CD4-positive, alpha-beta T cell treated with Interleukin-17A for 1 hour (primary cell): Measurements from ENCODE around the gene DGKQ.
"Not testable (repeated sequence)": the region's sequence is repeated elsewhere in the genome, so short reads cannot be mapped to it uniquely, and the experiment has no call there.

Source experiments
- DNase-seq: peaks from one replicate; pipeline ENCODE4 v3.0.0-alpha.2; 2020

The DGKQ gene

GRCh38 chr4:947491-947971 is 25.8 kb downstream of the DGKQ start:
- no peak for DNase-seq

- DNase-seq = no peak
Observed at GRCh38 chr4:946517-947471, 26.6 kb downstream of the DGKQ start.

DNA sequence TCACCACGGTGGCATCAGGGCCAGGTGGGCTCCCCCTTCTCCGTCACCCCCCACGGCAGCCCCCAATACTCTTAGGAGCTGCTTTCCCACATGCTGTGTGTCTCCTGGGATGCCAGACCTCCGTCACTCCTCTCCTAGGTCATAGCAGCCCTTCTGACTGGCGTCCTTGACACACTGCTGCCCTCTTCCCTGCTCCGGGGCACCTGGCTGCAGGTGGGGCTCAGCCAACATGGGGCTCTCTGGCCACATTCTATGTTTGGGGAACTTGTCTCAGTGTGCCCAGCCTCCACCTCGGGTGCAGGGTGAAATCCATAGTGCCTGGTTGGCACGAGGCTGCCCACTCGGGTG is 27.3 kb downstream of the DGKQ start:
- DNase-seq = no peak

DNA sequence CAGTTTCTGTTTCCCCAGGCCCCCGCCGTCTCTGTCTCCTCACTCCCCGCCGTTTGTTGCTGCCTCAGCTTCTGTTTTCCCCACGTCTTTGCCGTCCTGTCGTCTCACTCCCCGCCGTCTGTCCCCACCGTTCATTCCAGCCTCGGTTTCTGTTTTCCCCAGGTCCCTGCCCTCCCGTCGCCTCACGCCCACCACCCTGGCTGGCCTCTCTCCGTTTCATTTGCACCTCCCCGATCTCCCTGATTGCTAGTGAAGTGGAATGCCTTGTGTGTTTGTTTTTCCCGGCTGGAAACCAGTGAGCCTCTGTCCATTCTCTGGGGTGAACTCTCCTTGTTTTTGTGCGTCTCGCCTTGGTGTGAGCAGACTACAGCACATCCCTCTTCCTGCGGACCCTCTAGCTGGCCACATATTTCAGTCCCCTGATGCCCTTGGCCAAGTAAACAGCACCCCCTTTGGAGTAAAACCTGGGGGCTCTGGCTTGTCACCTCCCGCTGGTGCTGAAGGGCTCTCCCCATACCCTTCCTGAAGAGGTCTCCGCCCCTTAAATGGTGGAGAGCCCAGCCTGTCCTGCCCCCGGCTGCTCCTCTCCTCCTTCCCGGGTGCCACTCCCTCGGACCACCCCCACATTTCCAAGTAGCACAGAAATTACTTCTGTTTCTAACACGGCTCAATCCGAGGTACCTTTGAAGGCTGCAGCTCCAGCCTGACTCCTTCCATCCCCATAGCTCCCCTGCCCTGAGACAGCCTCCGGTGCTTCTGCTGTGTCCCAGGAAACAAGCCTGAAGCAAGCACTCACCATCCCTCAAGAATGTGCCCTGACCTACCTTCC is 27.9 kb downstream of the DGKQ start:
- DNase-seq = no peak

- DNase-seq = not testable (repeated sequence)
Observed at GRCh38 chr4:939508-939907, 33.9 kb downstream of the DGKQ start.

DNA sequence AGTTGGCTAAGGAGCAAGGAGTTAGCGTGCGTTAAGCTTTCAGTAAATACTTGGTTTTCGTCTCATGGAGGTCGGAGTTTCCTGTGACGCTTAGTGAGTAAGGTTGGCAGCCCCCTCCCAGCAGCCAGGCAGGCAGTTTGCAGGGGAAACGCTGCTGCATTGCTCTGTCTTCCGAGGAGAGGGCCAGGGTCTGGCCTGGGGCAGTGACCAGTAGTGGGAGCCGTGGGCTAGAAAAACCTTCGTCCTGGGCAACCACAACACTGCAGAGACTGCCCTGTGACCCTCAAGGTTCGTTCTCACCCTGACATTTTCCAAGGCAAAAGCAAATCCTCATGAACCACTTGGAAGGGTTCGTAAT is 40.7 kb downstream of the DGKQ start:
- DNase-seq = no peak

DNA sequence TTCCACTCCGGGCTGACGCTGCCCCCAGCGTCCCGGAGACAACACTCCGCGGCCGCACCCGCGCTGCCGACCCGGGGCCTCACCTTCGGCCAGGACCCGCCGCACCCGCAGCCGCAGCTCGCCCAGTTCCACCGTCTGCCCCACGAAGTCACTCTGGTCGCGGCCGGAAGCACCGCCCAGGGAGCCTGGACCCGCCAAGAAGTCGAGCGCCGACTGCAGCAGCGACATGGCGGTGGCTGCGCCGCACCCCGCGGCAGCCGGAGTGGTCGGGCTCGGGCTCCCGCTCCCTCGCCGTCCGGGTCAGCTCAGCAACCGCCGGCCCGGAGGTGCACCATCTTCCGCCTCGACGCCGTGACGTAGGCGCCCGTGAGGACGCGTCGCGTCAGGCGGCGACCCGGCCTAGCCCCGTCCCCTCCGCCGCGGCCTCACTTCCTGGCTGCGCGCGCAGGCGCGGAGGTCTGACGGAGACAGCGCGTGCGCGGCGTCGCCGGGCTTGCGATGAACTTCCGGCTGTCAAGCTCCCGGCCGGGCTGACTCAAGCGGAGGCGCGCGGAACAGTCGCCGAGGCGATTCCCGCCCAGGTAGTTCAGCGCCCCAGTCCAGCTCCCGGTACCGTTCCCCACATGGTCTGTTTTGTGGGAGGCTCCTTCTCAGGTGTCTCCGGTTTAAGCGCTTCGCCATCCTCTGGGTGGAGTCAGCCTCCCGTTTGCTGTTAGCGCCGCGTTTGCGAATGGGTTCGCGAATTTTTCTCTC is 41.2 kb downstream of the DGKQ start, which contains the start of the genes GAK and TMEM175:
GAK (minus strand) TSS at position 357 of the 753 bp plus-strand sequence; CDS start at position 228, 129 bp downstream.
TMEM175 (plus strand) TSS at position 501 of the 753 bp plus-strand sequence. CDS start 15,280 bp downstream, outside the sequence.
- DNase-seq = peak; percentile 96

DNA sequence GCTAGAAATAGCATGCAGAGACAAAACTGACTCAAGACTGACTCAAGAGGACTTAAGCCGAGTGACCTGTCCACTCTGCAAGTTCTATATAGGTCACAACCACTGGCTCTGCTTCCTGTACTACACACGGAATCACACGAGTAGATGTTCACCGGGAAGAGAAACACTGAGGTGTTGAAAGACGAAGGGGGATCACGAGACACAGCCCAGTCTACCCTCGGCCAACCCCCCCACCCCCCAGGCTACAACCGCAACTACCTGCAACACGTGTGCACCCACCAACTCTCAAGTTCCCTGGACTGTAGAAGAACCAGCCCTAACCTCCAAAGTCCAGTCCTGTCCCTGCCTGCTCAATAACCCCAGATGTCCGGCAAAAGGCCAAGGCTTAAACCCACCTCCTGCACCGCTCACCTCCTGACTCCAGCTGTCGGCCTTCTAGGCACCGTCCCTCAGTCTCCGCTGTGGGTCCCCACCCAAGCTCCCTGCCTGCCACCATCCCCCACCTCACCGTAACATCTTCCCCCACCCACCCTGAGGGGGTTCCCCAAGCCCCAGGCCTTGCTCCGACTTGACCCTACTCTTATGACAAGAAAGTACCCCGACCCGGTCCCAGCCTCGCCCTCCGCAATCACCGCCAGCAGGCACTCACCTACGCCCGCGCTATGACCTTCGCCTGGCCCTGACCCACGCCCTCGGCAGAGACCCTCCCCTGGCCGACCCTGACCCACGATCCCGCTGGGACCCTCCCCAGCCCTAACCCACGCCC is 42.0 kb downstream of the DGKQ start:
- peak; percentile 48 for DNase-seq

DNA sequence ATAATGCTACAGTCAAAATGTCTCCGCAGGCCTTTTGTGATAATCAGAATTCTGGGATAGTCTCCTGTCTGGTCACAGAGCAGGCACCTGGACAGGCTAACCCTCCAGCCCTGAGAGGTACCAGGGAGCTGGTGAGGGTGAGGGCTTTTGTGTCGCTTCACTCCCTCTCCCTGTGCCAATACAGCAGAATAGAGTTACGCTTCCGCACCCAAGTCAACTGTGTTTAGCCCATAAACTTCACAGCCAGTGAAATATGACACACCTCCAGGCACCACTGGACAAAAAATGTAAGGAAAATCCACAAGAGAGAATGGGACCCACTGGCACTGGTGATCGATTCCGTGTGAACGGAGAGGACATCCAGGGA is 42.6 kb downstream of the DGKQ start:
- no peak for DNase-seq

DNA sequence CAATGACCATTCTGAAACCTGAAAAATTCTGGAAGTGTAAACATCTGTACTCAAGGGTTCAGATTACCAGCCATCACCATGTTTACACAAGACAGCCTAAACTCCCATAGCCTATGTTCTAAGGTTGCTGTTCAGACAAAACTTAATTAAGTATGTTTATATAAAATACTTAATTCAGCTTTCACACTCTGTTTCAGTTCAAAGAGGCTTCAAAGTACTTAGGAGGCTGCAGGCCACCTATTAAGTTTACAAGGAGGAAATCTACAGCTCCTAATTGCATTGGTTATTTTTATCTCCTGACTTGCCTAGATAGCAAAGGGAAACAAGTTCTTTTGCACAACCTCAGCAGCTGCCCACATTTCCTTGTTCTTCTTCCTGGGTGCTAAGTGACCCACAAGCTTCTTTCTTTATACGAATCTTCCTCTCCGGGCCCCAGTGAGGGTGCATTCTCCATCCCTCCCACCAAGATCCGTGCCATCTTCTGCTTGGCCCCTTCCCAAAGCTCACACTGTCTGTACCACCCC is 43.3 kb downstream of the DGKQ start:
- DNase-seq = peak; percentile 26

DNA sequence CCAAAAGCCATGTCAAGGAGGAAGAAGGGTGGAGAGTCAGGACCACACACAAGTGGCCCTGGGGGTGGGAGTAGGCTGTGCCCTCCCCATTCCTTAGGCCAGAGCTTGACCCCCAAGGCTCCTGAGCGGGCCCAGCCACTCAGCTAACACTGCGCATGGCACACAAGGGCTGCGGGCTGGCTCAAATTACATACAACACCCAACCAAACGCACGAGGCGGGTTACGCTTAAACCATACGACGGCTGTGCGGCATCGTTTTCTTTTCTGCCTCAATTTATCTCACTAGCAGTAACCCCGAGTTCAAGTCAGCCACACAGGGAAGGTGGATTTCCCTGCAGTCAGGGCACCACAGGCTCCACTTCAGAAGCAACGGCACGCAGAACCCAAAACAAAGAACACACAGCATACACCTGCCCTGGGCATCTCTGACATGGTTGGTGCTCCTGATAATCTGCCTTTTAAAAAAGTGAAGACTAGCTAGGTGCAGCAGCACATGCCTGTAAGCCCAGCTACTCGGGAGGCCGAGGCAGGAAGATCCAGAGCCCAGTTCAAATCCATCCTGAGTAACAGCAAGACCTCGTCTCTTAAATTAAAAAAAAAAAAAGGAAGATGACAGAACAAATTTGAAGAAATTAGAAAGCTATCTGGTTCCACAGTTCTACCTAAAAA is 44.1 kb downstream of the DGKQ start:
- DNase-seq = no peak

DNA sequence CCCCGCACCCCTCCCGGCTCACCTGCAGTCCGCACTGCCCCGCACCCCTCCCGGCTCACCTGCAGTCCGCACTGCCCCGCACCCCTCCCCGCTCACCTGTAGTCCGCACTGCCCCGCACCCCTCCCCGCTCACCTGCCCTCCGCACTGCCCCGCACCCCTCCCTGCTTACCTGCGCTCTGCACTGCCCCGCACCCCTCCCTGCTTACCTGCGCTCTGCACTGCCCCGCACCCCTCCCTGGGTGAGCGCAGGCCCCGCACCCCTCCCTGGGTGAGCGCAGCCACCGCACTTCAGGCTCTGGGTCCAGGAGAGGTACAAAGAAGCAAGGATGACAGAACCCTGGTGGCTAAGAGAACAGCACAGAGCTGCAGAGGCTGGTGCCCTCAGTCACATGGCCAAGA is 45.8 kb downstream of the DGKQ start:
- not testable (repeated sequence) for DNase-seq

DNA sequence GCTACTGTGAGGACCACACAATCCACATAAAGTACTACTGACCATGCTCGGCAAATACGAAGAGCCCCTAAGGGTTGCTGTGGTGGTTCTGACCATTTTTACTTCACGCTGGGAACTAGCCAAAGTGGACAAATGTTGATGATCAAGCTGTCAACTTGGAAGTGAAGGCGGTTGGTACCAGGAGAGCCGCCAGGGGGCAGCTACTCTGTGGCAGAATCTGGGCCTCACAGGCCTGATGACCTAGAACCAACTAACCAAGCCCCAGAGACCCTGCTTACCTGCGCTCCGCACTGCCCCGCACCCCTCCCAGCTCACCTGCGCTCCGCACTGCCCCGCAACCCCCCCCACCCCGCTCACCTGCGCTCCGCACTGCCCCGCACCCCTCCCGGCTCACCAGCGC is 46.8 kb downstream of the DGKQ start:
- DNase-seq = no peak

- no peak for DNase-seq
Observed at GRCh38 chr4:925771-926500, 47.4 kb downstream of the DGKQ start.

DNA sequence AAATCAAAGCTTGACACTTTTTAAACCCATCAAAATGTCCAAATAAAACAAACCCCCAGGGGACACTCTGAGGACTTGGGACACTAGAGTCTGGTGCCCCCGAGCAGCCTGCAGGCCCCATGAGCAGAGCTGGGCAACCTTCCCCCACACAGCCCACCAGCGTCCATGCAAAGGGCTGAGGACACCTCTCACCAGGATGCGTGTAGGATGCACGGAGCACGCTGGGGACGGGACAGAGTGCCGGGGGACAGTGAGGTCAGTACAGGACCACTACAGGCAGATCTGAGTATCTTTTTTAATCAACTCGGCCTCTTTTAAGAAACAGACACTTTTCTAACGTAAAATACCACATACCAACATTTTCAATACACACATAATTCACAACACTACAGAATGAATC is 48.2 kb downstream of the DGKQ start:
- no peak for DNase-seq

GRCh38 chr4:924107-925096 is 49.0 kb downstream of the DGKQ start:
- peak; percentile 53 for DNase-seq

DNA sequence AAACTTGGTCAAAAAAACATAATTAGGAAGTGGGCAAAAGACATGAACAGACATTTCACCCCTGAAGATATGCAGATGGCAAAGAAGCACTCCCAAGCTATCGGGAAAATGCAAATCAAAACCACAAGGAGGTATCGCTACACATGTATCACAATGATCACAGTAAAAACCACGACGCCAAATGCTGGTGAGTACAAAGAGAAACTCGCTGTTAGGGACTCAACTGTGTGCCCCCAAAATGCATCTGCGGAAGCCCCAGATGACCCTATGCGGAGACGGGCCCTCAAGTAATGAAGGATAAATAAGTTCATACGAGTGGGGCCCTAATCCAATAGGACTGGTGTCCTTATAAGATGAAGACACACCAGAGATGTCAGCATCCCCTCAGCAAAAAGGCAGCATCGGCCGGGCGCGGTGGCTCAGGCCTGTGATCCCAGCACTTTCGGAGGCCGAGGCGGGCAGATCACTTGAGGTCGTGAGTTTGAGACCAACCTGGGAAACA is 51.5 kb downstream of the DGKQ start:
- DNase-seq = no peak

GRCh38 chr4:919004-919680 is 54.2 kb downstream of the DGKQ start:
- DNase-seq = not testable (repeated sequence)
